G401.6 (cell line): Measurements from ENCODE around the gene TP53BP2.
"Not testable (repeated sequence)": the region's sequence is repeated elsewhere in the genome, so short reads cannot be mapped to it uniquely, and the experiment has no call there.

ENCODE experiments used
- FAIRE-seq: peaks from 2 replicates; lab custom pipeline; 2012; peaks lifted over from hg19 to GRCh38; lab: Jason Lieb, UNC

TP53BP2 gene

DNA sequence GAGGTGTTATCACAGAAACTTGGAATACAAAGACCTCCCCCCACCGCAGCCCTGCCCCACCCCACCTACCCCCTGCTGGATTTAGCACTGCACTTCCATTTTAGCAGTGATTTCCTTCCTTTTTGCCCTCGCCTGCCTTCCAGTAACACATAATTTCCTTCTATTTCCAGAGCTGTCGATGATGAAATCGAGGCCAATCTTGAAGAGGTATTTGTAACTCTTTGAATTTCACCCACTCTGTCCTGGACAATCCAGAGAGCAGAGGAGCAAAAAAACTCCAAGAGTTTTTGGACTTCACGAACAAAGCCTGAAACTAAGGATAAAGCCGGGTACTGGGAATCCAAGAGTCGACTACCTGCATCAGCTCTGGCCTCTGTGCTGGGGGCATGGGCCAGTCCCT lies 84.3 kb downstream of the TP53BP2 start:
- FAIRE-seq, result no peak

GRCh38 chr1:223760833-223761232 lies 84.9 kb downstream of the TP53BP2 start:
- FAIRE-seq, result no peak

DNA sequence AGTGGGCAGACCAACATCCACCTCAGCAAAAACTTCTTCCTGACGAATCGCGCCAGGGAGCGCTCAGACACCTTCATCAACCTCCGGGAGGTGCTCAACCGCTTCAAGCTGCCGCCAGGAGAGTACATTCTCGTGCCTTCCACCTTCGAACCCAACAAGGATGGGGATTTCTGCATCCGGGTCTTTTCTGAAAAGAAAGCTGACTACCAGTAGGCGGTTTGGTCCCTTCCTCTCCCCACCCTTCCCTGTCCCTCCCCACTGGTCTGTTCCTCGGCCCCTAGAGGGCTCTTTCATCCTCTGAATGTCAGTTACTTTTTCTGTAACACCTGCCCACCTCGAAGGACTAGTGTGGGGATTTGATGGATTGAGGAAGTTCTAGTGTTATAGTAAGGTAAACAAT lies 86.5 kb downstream of the TP53BP2 start:
- peak; percentile 6 for FAIRE-seq

DNA sequence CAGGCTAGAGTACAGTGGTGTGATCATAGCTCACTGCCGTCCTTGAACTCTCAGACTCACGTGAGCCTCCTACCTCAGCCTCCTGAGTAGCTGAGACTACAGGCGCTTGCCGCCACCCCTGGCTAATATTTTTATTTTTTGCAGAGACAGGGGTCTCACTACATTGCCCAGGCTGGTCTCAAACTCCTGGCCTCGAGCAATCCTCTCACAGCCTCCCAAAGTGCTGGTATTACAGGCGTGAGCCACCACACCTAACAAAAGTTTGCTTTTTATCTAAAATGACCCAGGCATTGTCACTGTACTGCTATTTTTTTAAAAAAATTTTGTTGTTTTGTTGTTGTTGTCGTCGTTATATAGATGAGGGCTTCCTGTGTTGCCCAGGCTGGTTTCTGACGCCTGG lies 87.0 kb downstream of the TP53BP2 start:
- FAIRE-seq, result no peak

DNA sequence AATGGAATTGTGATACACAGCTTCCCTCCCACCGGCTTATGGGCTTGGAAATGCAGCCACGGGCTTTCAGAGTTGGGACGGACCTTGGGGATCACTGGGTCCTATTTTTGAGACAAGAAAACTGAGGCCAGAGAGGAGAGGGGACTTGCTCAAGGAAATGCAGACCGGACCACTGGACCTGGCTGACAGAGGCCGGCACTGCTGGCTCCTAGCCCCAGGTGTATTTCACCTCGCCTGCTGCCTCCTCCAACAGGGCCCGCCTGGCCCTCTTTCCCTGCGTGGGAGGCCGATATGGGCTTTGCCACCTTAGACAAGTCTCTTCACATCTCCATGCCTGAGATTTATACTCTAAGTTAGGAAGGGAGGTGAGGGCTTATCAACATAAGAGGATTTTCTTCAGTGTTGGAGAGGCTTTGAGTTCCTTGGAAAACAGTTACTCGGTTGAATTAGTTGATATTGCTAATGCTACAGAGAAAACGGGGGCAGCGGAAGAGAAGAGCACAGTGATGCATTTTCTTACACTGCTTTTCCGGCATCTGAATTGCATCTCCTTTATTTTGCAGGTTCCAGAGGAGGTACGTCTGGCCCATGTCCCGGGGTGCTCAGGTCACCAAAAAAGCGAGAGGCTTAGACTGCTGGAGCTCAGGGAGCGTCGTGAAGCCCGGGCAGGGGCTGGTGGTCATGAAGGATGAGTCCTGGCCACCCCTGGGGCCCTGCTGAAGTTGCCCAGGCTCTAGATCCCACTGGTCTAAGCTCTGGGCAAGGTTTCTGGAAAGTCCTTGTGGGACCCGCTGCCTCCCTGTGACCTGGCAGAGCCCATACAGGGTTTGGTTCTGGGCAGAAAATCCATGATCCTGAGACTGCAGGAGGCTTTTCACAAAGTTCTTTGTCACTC lies 88.7 kb downstream of the TP53BP2 start:
- FAIRE-seq, result no peak

GRCh38 chr1:223755992-223756775 lies 89.6 kb downstream of the TP53BP2 start:
- no peak for FAIRE-seq

DNA sequence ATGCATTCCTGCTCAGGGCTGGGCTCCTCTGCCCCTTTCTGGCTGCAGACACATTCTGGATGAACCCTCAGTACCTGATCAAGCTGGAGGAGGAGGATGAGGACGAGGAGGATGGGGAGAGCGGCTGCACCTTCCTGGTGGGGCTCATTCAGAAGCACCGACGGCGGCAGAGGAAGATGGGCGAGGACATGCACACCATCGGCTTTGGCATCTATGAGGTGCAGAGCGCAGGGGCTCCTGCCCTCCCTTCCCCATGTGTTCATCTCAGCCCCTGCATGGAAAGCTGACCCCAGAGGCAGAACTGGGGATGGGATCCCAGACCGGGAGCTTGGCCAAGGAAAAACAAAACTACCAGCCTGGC lies 90.3 kb downstream of the TP53BP2 start:
- no peak for FAIRE-seq

- no peak for FAIRE-seq
Measured at GRCh38 chr1:223754681-223755431, 90.9 kb downstream of the TP53BP2 start.

GRCh38 chr1:223752721-223753515 lies 92.8 kb downstream of the TP53BP2 start:
- no peak for FAIRE-seq

GRCh38 chr1:223751696-223752095 lies 94.1 kb downstream of the TP53BP2 start:
- FAIRE-seq, result no peak

- FAIRE-seq, result no peak
Measured at GRCh38 chr1:223750730-223751570, 94.8 kb downstream of the TP53BP2 start.

GRCh38 chr1:223748773-223749733 lies 96.7 kb downstream of the TP53BP2 start:
- FAIRE-seq, result no peak

GRCh38 chr1:223748405-223748772 lies 97.4 kb downstream of the TP53BP2 start:
- FAIRE-seq, result no peak

DNA sequence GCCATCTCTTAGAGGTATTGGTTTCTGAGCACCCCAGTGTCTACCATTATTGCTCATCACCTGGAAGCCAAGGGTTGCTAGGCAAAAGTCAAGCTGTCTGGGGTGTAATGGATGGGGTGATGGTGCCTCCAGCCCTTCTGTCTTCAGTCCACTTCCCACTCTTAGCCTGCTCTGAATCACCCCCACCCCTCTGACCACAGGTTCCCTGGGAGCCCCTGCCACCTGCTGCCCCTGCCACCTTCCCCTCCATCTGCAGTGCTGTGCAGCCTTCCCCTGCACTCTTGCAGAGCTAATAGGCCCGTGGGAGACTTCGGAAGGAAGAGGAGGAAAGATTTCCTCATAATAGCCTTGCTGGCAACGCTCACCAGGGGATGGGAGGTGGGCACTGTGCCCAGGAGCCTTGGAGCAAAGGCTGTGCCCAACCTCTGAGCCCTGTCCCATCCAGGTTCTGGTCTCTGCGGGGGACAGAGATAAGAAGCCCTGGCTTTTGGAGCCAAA lies 97.9 kb downstream of the TP53BP2 start:
- FAIRE-seq, result no peak

DNA sequence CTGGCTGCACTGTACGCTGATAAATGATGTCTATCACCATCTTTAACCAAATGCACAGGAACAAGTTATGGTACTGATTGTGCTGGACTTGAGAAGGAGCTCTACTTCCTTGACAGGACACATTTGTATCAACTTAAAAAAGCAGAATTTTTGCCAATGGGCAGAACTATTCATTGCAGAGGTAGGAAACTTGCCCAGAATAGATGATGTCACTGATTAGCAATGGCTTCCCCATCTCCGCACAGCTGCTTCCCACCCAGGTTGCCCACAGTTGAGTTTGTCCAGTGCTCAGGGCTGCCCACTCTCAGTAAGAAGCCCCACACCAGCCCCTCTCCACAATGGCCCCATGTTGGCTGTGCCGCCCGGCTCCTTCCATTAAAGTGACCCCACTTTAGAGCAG lies 100.0 kb downstream of the TP53BP2 start:
- no peak for FAIRE-seq

- no peak for FAIRE-seq
Measured at GRCh38 chr1:223742856-223743517, 102.8 kb downstream of the TP53BP2 start.

DNA sequence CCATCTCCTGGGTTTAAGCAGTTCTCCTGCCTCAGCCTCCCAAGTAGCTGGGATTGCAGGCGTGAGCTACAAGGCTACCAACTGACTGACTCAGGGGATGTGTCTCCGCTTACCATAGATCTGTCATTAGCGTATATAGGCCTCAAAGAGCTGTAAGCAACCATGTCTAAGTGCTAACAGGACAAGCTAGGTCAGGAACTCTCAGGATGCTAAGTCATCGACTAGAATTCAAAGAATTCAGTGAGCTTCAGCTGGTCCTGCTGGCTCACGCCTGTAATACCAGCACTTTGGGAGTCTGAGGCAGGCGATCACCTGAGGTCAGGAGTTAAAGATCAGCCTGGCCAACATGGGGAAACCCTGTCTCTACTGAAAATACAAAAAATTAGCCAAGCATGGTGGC lies 103.9 kb downstream of the TP53BP2 start:
- no peak for FAIRE-seq

- not testable (repeated sequence) for FAIRE-seq
Measured at GRCh38 chr1:223740038-223740736, 105.6 kb downstream of the TP53BP2 start.
